Mesenchymal stem cell (in vitro differentiated cells and primary cell): ENCODE measurements around the gene ETS1.

Experiments
- DNase-seq: peaks from one replicate; pipeline ENCODE4 v3.0.0-alpha.2; 2013
- H2AFZ ChIP-seq: one replicate; pipeline ENCODE4 v1.6.1; 2013; ENCODE audit warnings: low read depth, mild to moderate bottlenecking, control low read depth, inconsistent platforms, low read length, moderate library complexity
- H2AK5ac ChIP-seq: 2 replicates; pipeline ENCODE4 v1.6.1; 2013; ENCODE audit warnings: low read length, moderate library complexity, mild to moderate bottlenecking, inconsistent platforms; ENCODE audit not compliant: severe bottlenecking
- H2BK120ac ChIP-seq: one replicate; pipeline ENCODE4 v1.6.1; 2013; ENCODE audit warnings: low read depth, mild to moderate bottlenecking, inconsistent platforms, low read length, moderate library complexity
- H2BK12ac ChIP-seq, 2 experiments: one replicate each; pipeline ENCODE4 v1.6.1; 2013; ENCODE audit warnings: inconsistent platforms in 2 of 2, low read length in 2 of 2, mild to moderate bottlenecking in 2 of 2, moderate library complexity in 2 of 2, control low read depth in 1 of 2
- H2BK15ac ChIP-seq: one replicate; pipeline ENCODE4 v1.6.1; 2013; ENCODE audit warnings: mild to moderate bottlenecking, low read depth, inconsistent platforms; ENCODE audit not compliant: poor library complexity, severe bottlenecking
- H2BK5ac ChIP-seq: 2 replicates; pipeline ENCODE4 v1.6.1; 2013; ENCODE audit warnings: low read depth, mild to moderate bottlenecking, low read length, control low read depth, inconsistent platforms; ENCODE audit not compliant: poor library complexity, severe bottlenecking
- H3K14ac ChIP-seq, 2 experiments: one replicate each; pipeline ENCODE4 v1.6.1; 2013; ENCODE audit warnings: inconsistent platforms in 2 of 2, low read length in 2 of 2, control low read depth in 1 of 2, mild to moderate bottlenecking in 1 of 2, moderate library complexity in 1 of 2
- H3K18ac ChIP-seq, 2 experiments: one replicate each; pipeline ENCODE4 v1.6.1; 2013; ENCODE audit warnings: inconsistent platforms in 2 of 2, low read length in 2 of 2, control low read depth in 1 of 2, low read depth in 1 of 2, mild to moderate bottlenecking in 1 of 2
- H3K23ac ChIP-seq, 2 experiments: one replicate each; pipeline ENCODE4 v1.6.1; 2013; ENCODE audit warnings: inconsistent platforms in 2 of 2, low read length in 2 of 2, mild to moderate bottlenecking in 2 of 2, moderate library complexity in 2 of 2, control low read depth in 1 of 2
- H3K27ac ChIP-seq: 2 replicates; pipeline ENCODE4 v1.5.1; 2013; ENCODE audit warnings: mild to moderate bottlenecking, moderate library complexity, low read length, control low read depth, inconsistent platforms; ENCODE audit not compliant: poor library complexity, severe bottlenecking
- H3K27me3 ChIP-seq, 2 experiments: 2 replicates each; pipeline versions ENCODE4 v1.6.1 to v1.7.0; 2013; ENCODE audit warnings: low read length in 2 of 2, mild to moderate bottlenecking in 2 of 2, moderate library complexity in 2 of 2, control low read depth in 1 of 2, inconsistent platforms in 1 of 2; ENCODE audit not compliant: control insufficient read depth in 1 of 2, insufficient read depth in 1 of 2
- H3K36me3 ChIP-seq, 2 experiments: 2 replicates each; pipeline versions ENCODE4 v1.6.1 to v1.7.0; 2013; ENCODE audit warnings: low read length in 2 of 2, control low read depth in 1 of 2, inconsistent platforms in 1 of 2, low read depth in 1 of 2, mild to moderate bottlenecking in 1 of 2; ENCODE audit not compliant: insufficient read depth in 2 of 2, control insufficient read depth in 1 of 2
- H3K4ac ChIP-seq, 2 experiments: one replicate each; pipeline ENCODE4 v1.6.1; 2013; ENCODE audit warnings: inconsistent platforms in 2 of 2, low read length in 2 of 2, mild to moderate bottlenecking in 2 of 2, moderate library complexity in 2 of 2, control low read depth in 1 of 2, low read depth in 1 of 2
- H3K4me1 ChIP-seq: 2 replicates; pipeline ENCODE4 v1.6.1; 2013; ENCODE audit warnings: low read depth, low read length, control low read depth; ENCODE audit not compliant: control insufficient read depth, insufficient read depth
- H3K4me2 ChIP-seq: 2 replicates; pipeline ENCODE4 v1.6.1; 2013; ENCODE audit warnings: low read length, mild to moderate bottlenecking, inconsistent platforms; ENCODE audit not compliant: poor library complexity, severe bottlenecking
- H3K4me3 ChIP-seq, 2 experiments: 2 replicates each; pipeline versions ENCODE4 v1.5.1 to v1.7.0; 2013; ENCODE audit warnings: low read length in 2 of 2, mild to moderate bottlenecking in 2 of 2, control low read depth in 1 of 2, low read depth in 1 of 2; ENCODE audit not compliant: insufficient read depth in 1 of 2
- H3K79me1 ChIP-seq: replicated peaks from 2 replicates; pipeline ENCODE4 v1.6.1; 2013; ENCODE audit warnings: mild to moderate bottlenecking, control low read depth, low read length, inconsistent platforms; ENCODE audit not compliant: poor library complexity, severe bottlenecking
- H3K9ac ChIP-seq: 2 replicates; pipeline ENCODE4 v1.7.0; 2013; ENCODE audit warnings: mild to moderate bottlenecking, low read length, moderate library complexity
- H3K9me3 ChIP-seq: 2 replicates; pipeline ENCODE4 v1.7.0; 2013; ENCODE audit warnings: mild to moderate bottlenecking, low read length; ENCODE audit not compliant: control insufficient read depth
- H4K8ac ChIP-seq: one replicate; pipeline ENCODE4 v1.6.1; 2013; ENCODE audit warnings: inconsistent platforms, mild to moderate bottlenecking, low read length, moderate library complexity
- H4K91ac ChIP-seq: one replicate; pipeline ENCODE4 v1.6.1; 2013; ENCODE audit warnings: mild to moderate bottlenecking, low read length, inconsistent platforms
- WGBS: methylation state at CpG from one replicate; pipeline ENCODE4 v1.1.7; 2013; ENCODE audit warnings: mixed read lengths; 5-methylcytosine and 5-hydroxymethylcytosine counted together

The ETS1 gene

GRCh38 chr11:128477811-128478210, 109.5 kb downstream of the ETS1 start:
- no peak overlapping the region for H3K23ac ChIP-seq
- peaks cover 15% of the 10 kb centered on the region for H3K4me1 ChIP-seq
- no peak overlapping the region for H2BK12ac ChIP-seq
- no peak overlapping the region for H3K4ac ChIP-seq
- no peak overlapping the region for H3K4me3 ChIP-seq
- no peak overlapping the region for H2BK5ac ChIP-seq
- H3K9me3 ChIP-seq: no peaks in the 10 kb centered on the region
- H2BK120ac ChIP-seq: no peak overlapping the region
- no peak overlapping the region for H2BK15ac ChIP-seq
- H2AK5ac ChIP-seq: no peak overlapping the region
- peaks cover 22 to 60% of the 10 kb centered on the region in 2 experiments for H3K36me3 ChIP-seq
- H2AFZ ChIP-seq: no peak overlapping the region
- no peak overlapping the region for H4K91ac ChIP-seq
- no peak overlapping the region for H4K8ac ChIP-seq
- H3K27ac ChIP-seq: no peak overlapping the region
- no peaks in the 10 kb centered on the region for H3K27me3 ChIP-seq
- H3K14ac ChIP-seq: no peak overlapping the region
- H3K4me2 ChIP-seq: no peak overlapping the region
- H3K18ac ChIP-seq: no peak overlapping the region
- no peak overlapping the region for H3K9ac ChIP-seq
- H3K79me1 ChIP-seq: peaks cover 23% of the 10 kb centered on the region
- DNase-seq: no peak
- WGBS: 100% methylated on average over 1 of the region's 1 CpG

DNA sequence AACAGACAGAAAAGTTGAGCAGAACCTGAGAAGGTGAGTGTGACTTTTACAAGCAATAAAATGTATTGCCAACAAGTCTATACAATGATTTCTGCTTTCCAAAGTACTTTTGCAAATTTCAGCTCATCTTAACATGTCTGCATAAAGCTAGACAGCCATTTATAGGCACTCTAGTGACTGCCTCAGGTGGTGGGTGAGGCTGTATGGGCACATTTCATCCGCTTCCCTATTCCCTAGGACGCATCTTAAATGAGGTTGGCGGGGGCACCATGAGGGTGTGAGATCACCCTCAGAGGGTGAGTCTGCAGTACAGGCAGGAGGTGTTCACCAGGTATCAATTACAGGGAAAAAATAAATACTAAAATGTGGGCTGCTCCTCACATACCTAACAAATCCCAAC, 110.1 kb downstream of the ETS1 start:
- Histone ChIP-seq H3K4me2 (no peak overlapping the region), H3K36me3 (peaks cover 22 to 64% of the 10 kb centered on the region in 2 experiments), H3K18ac (no peak overlapping the region), H3K79me1 (peaks cover 22% of the 10 kb centered on the region), H2AFZ (no peak overlapping the region), H3K4me3 (no peak overlapping the region), H3K4ac (no peak overlapping the region), H3K23ac (no peak overlapping the region), H2BK120ac (no peak overlapping the region), H3K9ac (no peak overlapping the region), H2BK15ac (no peak overlapping the region), H3K27ac (no peak overlapping the region), H3K9me3 (no peaks in the 10 kb centered on the region), H2BK5ac (no peak overlapping the region), H2AK5ac (no peak overlapping the region), H3K27me3 (no peaks in the 10 kb centered on the region), H3K4me1 (peaks cover 19% of the 10 kb centered on the region), H4K91ac (no peak overlapping the region), H2BK12ac (no peak overlapping the region), H4K8ac (no peak overlapping the region), H3K14ac (no peak overlapping the region)
- WGBS: 100% methylated on average over 2 of the region's 3 CpGs
- DNase-seq: no peak

GRCh38 chr11:128476729-128477128, 110.6 kb downstream of the ETS1 start:
- H3K36me3 ChIP-seq: peaks cover 22 to 68% of the 10 kb centered on the region in 2 experiments
- no peak overlapping the region for H3K14ac ChIP-seq
- no peak overlapping the region for H2BK12ac ChIP-seq
- peaks cover 20% of the 10 kb centered on the region for H3K4me1 ChIP-seq
- H2BK5ac ChIP-seq: no peak overlapping the region
- WGBS: 91% methylated on average over 7 of the region's 7 CpGs
- no peak overlapping the region for H3K27ac ChIP-seq
- peaks cover 22% of the 10 kb centered on the region for H3K79me1 ChIP-seq
- H4K91ac ChIP-seq: no peak overlapping the region
- H3K4me2 ChIP-seq: no peak overlapping the region
- no peak overlapping the region for H3K9ac ChIP-seq
- no peak overlapping the region for H2AFZ ChIP-seq
- no peak overlapping the region for H4K8ac ChIP-seq
- no peak for DNase-seq
- H2BK120ac ChIP-seq: no peak overlapping the region
- H3K27me3 ChIP-seq: no peaks in the 10 kb centered on the region
- no peak overlapping the region for H3K23ac ChIP-seq
- H3K18ac ChIP-seq: no peak overlapping the region
- H3K4me3 ChIP-seq: no peak overlapping the region
- no peak overlapping the region for H3K4ac ChIP-seq
- H3K9me3 ChIP-seq: no peaks in the 10 kb centered on the region
- no peak overlapping the region for H2AK5ac ChIP-seq
- no peak overlapping the region for H2BK15ac ChIP-seq

GRCh38 chr11:128476049-128476448, 111.3 kb downstream of the ETS1 start:
- no peak overlapping the region for H3K4ac ChIP-seq
- H3K36me3 ChIP-seq: peaks cover 25 to 71% of the 10 kb centered on the region in 2 experiments
- H2BK15ac ChIP-seq: no peak overlapping the region
- H2BK5ac ChIP-seq: no peak overlapping the region
- no peaks in the 10 kb centered on the region for H3K27me3 ChIP-seq
- H4K91ac ChIP-seq: no peak overlapping the region
- peaks cover 23% of the 10 kb centered on the region for H3K4me1 ChIP-seq
- no peak overlapping the region for H4K8ac ChIP-seq
- H2BK12ac ChIP-seq: no peak overlapping the region
- H2BK120ac ChIP-seq: no peak overlapping the region
- DNase-seq: no peak
- H2AK5ac ChIP-seq: no peak overlapping the region
- no peak overlapping the region for H3K23ac ChIP-seq
- no peak overlapping the region for H3K4me2 ChIP-seq
- no peak overlapping the region for H3K27ac ChIP-seq
- no peak overlapping the region for H3K14ac ChIP-seq
- no peak overlapping the region for H3K18ac ChIP-seq
- no CpG with 5 or more reads among the region's 1 CpG for WGBS
- no peak overlapping the region for H3K9ac ChIP-seq
- no peaks in the 10 kb centered on the region for H3K9me3 ChIP-seq
- H2AFZ ChIP-seq: no peak overlapping the region
- H3K4me3 ChIP-seq: no peak overlapping the region
- H3K79me1 ChIP-seq: peaks cover 22% of the 10 kb centered on the region
